GM10847 (cell line): ENCODE measurements around the gene MVB12B.

Experiments used
- POLR2A ChIP-seq: IDR thresholded peaks from 2 replicates; pipeline ENCODE4 v1.6.1; 2011; ENCODE audit not compliant: insufficient read length; ENCODE audit errors: extremely low read depth

MVB12B gene

DNA sequence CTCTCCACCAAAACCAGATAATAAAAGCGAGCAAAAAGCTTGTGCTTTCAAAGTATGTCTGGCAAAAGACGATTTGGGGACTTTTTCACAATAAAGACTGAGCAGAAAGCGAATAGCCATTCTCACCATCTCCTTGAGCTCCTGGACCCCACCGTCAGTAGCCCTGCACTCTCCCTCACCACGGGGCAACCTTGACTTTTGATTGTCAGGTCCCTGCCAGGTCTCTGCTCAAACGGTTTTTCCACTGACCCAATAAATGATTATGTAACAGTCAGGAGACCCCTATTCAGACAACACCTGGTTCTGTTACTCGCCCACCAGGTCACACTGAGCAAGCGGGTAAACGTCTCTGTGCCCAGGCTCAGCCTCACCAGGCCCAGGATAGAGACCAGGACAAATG is 131.3 kb downstream of the MVB12B start:
- TF ChIP-seq POLR2A: no peak

DNA sequence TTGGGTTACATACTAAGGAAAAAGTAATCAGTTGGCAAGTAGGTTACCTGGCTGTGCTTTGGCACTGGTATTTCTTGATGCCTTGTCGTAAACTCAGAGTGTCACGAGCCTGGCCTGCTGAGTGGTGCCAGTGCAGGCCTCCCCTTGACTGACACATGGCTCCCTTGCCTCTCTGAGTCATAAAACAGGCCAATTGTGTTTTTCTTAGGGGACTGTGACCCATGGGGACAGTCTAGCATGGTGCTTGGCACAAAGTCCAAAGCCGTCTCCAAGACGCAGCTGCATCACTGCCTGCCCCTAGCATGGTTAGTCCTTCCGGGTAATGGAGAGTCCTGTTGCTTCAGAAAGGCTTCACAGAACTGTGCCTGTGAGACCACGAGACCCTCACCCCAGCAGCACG is 132.5 kb downstream of the MVB12B start:
- TF ChIP-seq POLR2A: no peak

DNA sequence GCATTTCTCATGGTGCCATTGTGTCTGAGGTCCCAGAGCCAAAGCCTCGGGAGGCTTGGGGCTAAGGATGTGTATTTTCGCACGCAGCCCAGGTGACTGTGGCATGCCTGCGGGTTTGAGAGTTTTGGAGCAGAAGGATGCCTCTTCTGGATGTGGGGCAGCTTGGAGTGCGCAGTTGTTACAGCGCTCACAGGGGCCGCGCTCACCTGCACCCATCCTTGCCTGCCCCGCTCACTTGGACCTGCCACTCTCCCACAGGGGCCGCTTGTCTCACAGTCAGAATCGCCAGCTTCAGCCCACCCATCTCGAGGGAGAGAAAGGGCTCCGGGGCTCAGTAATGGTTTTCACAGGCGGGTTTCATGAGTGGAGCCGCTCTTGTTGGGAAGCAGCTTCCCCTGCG is 132.9 kb downstream of the MVB12B start:
- no peak for TF ChIP-seq POLR2A

DNA sequence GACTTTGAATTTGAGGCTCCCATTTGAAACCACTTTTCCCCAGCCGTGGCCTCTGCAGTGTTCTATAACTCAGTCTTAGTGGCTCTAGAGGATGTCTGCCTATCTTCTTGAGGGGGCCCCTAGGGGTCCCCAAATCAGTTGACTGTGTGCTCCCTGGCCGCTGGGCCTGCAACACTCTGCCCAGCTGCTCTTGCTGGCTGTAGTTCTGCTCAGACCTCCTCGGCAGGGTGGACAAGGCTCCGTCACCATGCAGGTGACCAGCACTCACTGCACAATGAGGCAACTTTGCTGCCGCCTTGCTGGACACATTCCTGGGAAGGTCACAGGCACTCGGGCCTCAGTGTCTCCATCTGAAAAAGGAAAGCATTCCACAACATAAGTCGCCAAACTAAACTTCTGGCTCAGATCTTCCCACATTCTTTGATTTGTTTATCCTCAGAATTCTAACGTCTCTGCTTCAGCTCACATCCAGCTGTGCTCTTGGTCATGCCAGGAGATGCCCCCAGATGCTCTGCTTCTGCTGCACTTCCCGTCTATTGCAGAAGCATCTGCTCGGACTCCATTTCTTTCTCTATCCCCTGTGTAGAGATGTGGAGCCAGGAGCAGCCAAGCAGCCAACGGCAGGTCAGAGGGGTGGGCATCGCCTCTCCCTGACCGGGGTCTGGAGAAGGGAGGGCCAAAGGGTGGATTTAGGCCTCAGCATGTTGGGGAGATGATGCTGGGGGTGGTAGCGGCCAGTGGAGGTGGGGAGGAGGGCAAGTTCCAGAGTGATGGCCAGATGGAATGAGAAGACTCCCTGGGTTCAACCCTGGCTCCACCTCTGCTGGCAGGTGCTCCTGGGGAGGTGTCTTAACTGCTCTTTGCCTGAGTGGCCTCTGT is 133.6 kb downstream of the MVB12B start:
- TF ChIP-seq POLR2A: no peak

DNA sequence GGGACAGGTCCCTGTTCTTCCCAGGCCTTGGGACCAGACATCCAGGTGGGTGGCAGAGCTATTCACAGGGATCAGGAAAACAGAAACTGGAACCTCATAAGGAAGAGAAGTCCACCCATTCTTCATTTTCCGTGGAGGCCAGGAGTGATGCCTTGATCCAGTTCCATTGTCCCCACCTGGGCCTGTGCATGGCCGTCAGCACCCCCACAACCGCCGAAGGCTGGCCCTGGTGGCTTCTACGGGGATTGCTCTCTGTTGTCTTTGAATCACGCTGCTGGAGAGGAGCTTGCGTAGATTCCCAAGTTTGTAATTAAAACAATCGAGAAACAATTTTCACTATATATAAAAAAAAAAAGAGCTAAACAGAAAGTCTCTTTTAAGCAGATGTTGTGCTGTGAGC is 134.4 kb downstream of the MVB12B start:
- TF ChIP-seq POLR2A: no peak

DNA sequence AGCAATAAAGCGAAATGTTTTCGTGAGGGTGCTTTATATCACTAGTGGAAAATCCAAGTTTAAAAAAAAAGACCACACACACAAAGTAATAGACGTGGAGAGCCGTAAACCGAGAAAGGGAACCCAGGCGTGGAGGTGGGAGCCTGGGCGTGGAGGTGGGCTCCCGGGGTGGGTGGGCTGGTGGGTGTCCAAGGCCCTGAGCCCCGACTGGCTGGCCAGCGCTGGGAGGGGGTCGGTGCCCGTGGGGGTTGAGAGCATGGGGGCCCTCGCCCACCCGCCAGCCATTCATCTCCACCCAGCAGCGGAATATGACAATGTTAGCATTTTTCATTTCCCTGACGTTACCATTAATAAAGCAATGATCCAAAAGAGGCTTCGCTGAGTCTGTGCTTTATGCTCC is 135.0 kb downstream of the MVB12B start:
- no peak for TF ChIP-seq POLR2A

DNA sequence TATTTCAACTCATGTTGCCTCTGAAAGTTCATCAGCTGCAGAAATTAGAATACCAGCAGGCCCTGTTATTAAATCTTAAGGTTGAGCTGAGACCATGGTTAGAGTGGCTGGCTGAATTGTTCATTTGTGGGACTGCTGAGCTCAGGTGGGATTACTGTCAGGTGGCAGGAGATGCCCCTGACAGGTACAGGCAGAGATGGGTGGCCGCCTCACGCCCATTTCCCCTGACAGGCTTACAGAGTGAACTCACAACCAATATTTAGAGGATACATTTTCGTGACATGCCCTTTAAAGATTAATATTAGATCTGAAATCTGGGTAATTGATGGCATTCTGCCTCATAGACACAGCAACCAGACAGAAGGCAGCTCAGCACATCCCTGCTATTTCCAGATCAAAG is 136.0 kb downstream of the MVB12B start:
- TF ChIP-seq POLR2A: no peak

DNA sequence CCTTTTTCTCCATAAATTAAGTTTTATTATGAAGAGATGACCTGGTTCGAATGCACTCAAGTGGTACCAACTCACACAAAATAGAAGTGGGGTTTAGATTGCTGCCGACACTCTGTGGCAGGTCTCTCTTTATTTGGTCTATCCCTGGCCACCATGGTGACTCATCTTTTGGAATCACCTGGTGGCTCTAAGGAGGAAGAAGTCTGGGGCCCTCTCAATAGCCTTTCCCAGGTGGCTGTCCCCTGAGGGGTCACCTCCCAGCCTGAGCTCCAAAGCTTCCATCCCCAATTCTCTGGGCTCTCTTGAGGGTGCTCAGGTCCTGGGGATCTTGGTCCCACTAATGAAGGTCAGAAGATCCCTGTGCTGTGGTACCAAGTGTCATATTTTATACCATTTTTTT is 136.8 kb downstream of the MVB12B start:
- TF ChIP-seq POLR2A: no peak

DNA sequence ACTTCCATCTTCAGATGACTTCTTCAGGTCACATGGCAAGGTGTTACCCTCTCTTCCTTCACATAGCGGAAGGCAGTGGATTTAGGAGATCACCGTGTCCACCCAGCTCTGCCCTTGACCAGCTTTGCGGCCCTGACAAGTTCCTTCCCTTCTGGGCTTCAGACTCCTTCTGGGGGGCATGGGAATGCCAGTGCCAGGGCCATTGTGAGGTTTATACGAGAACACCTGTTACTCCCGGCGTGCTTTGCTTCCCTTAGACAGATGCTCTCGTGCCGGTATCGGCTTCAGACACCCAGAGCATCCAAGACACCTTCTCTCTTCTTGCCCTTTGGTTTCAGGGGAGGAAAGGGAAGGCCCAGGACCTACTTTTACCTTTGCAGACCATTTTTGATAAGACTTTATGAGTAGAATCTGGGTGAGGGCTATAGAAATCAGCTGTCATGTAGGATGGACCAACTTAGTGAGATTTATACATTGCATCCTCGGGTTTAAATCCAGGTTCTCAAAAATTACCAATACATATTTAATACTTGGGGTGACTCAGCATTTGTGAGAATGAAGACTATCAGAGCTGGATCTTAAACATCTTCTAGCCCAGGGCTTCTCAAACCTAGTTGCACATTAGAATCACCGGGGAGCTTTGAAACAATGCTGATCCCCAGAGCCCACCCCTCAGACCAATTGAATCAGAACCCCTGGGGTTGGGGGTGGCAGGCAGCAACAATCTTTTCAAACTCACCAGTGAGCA is 138.2 kb downstream of the MVB12B start:
- no peak for TF ChIP-seq POLR2A

DNA sequence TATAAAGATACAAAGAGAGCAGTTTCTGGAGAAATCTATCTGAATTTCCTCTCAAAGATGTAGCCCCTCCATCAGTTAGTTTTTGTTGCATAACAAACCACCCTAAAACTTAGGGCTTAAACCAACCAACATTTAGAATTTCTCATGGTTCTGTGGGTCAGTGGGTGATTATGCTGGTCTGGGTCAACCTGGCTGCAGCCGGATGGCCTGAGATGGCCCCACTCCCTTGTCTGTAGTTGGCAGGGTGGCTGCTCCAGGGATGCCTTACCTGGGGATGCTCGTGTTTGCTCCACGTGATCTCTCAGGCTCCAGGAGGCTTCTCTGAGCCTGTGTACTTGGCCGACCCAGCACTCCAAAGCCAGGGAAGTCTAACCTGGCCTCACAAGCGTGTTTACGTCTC is 139.3 kb downstream of the MVB12B start:
- no peak for TF ChIP-seq POLR2A

DNA sequence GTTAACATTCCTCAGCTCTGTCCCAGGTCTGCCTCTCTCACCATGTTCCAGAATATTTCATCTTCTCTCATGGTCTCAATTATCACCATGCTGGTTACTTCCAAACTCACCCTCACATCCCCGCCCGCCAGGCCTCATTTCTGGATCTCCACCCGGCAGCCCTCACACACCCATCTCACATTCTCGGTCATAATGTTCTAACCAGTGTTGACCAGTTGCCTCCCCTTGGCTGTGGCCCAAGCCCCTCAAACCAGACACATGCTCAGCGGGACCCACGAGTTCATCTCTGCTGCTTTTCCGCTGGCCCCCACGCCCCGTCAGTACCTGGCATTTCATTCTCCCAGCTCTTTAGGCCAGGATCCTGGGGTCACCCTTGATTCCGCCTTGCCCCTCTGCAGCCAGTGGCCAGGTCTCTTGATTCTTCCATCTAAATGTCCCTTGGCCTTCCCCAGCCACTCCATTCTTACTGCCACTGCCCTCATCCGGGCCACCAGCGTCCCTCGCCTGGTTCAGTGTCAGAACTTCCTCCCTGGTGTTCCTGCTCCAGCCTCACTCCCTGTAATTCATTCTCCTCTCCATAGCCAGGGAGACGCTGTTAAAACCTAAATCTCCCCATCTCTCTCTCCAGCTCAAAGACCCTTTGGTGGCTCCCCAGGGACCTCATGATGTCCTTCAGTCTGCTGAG is 141.7 kb downstream of the MVB12B start:
- TF ChIP-seq POLR2A: no peak

DNA sequence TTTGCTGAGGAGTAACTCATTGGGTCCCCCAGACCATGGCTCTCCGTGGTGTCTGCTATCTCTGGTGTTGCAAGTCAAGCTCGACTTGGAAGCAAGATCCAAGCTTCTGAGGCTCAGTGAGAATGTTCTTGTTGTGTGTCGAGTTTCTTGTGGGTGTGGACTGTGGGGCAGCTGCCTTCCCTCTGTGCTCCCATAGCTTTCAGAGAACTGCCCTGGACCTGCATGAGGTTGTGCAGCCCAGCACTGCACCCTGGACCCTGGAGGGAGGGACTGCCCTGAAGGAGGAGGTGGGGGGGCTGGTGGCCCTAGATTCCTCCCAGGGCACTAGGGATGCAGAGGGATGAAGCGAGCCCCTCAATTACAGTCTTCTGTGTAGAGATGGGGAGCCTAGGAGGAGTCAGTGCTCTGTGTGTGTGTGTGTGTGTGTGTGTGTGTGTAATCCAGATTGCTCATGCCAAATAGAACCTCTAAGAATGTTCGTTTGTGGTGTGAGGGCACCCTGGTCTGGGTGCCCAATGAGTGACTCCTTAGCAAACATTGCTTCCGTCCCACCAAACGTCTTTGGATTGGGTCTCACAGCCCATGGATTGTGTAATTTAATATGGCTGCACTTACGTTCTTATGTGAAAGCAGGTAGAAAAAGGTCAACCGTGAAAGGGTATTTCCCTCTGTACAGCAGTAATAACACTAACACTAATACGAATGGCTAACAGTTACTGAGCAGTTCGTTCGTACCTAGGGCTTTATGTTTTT is 143.8 kb downstream of the MVB12B start:
- TF ChIP-seq POLR2A: no peak

DNA sequence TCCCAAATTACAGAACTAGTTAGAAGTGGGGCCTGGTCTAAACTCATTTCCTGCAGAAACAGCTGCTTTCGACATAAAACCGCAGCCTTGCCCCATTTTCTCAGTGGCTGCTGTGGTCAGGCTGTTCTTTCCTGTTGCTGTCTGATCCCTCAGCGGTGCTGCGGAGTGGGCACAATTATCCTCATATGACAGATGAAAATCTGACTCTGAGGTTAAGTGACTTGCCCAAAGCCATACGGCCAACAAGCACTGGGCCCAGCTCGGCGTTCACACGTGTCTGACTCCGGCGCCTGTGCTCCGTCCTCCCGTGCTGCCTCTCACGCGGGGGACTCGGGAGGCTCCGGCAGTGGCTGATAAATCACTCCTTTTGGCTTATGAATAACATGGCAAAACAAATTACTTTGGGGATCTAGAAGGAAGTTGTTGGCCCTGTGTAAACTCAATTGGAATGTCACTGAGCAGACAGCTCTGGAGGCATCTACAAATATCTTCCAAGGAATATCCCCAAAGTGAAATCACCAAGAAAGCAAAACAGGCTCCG is 144.5 kb downstream of the MVB12B start:
- no peak for TF ChIP-seq POLR2A

DNA sequence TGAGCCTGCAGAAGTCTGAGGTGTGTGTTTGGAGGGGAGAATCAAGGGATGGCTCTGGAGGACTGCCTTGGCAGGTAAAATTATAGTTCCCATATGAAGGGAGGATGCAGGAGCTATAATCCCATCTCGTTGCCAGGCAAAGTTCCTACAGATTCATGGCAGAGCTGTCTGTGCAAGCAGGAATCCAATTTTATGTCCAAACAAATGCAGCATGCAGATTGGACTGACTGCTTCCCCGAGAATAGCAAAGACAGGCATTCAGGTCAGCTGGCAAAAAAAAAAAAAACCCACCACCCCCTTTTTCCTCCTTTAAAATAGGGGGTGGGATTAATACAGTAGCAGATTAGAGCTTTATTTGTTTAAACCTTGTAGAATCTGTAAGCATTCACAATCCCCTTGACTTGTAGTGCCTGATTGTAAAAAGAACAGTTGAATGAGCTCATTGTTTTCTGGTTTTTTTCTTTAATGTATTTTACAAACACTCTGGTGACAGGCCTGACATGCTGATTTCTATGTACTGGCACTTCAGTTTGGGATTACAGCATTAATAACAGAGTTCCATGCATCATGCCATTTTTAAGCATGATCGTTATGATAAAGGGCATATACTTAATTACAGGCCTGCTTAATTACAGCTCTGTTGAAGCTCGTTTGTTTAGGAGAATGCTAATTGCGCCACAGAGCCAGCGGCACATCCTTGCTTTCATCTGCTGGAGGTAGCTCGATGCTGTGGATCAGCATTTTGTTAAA is 145.7 kb downstream of the MVB12B start:
- TF ChIP-seq POLR2A: no peak
